ENCODE results near the gene PSEN1.

Gene PSEN1

GRCh38 chr14:73267474-73267873 is 131.2 kb downstream of the PSEN1 start:
- no peak for DNase-seq (ENCODE audit: low read depth)
- H3K4me3 ChIP-seq (ENCODE audit: low read depth, low read length): no peak overlapping the region
- TF ChIP-seq CTCF (IDR thresholded peaks at IDR 0.05; ENCODE audit: low read depth, low read length): no peak
- TF ChIP-seq MYC (IDR thresholded peaks at IDR 0.05; ENCODE audit: low read depth, low read length): no peak
- TF ChIP-seq MAX (IDR thresholded peaks at IDR 0.05; ENCODE audit: low read depth, low read length): no peak
- no peak for TF ChIP-seq POLR2A (IDR thresholded peaks at IDR 0.05; ENCODE audit: extremely low read depth, insufficient read length)

- DNase-seq (ENCODE audit: low read depth): no peak
- TF ChIP-seq POLR2A (IDR thresholded peaks at IDR 0.05; ENCODE audit: extremely low read depth, insufficient read length) (no peak), MYC (IDR thresholded peaks at IDR 0.05; ENCODE audit: low read depth, low read length) (no peak), CTCF (IDR thresholded peaks at IDR 0.05; ENCODE audit: low read depth, low read length) (no peak), MAX (IDR thresholded peaks at IDR 0.05; ENCODE audit: low read depth, low read length) (no peak)
- H3K4me3 ChIP-seq (ENCODE audit: low read depth, low read length): no peak overlapping the region
Observed at GRCh38 chr14:73269729-73270531, 133.6 kb downstream of the PSEN1 start.

- no peak overlapping the region for H3K4me3 ChIP-seq (ENCODE audit: low read depth, low read length)
- no peak for TF ChIP-seq MYC (IDR thresholded peaks at IDR 0.05; ENCODE audit: low read depth, low read length)
- no peak for TF ChIP-seq CTCF (IDR thresholded peaks at IDR 0.05; ENCODE audit: low read depth, low read length)
- no peak for TF ChIP-seq MAX (IDR thresholded peaks at IDR 0.05; ENCODE audit: low read depth, low read length)
- no peak for TF ChIP-seq POLR2A (IDR thresholded peaks at IDR 0.05; ENCODE audit: extremely low read depth, insufficient read length)
- DNase-seq (ENCODE audit: low read depth): no peak
Observed at GRCh38 chr14:73272393-73272792, 136.1 kb downstream of the PSEN1 start.
